Epithelial cell of proximal tubule (primary cell): ENCODE results near the gene CUX1. TPM values are rescaled to one million over a fixed set of nuclear protein-coding genes. Genes with fewer than 3 reads are reported as not detected.
"Not testable (repeated sequence)": the region's sequence is repeated elsewhere in the genome, so short reads cannot be mapped to it uniquely, and the experiment has no call there.

Experiments
- DNase-seq: peaks from one replicate; pipeline ENCODE4 v3.0.0-alpha.2; 2011; ENCODE audit warnings: low read depth
- H3K4me3 ChIP-seq: 2 replicates; pipeline ENCODE4 v1.5.1; 2011; ENCODE audit warnings: low read depth, mild to moderate bottlenecking, low read length
- CTCF ChIP-seq: conservative IDR thresholded peaks from 2 replicates; pipeline ENCODE4 v1.5.1; 2012; ENCODE audit warnings: low read depth, mild to moderate bottlenecking, low read length
- total RNA-seq: library from RNA; depleted of rRNA; stranded (reverse); fragments of >200 nt; gene quantifications from 2 replicates; pipeline ENCODE4 v1.2.3, GENCODE V29; 2015

Gene CUX1
- total RNA-seq, 1 donor from 2014 or later: 37.3 TPM

- no peak for DNase-seq
- H3K4me3 ChIP-seq: no peak overlapping the region
- no peak for TF ChIP-seq CTCF
Measured at GRCh38 chr7:101916041-101916800, 98.8 kb downstream of the CUX1 start.

GRCh38 chr7:101916876-101917275 lies 99.5 kb downstream of the CUX1 start:
- DNase-seq: no peak
- no peak for TF ChIP-seq CTCF
- no peak overlapping the region for H3K4me3 ChIP-seq

GRCh38 chr7:101917566-101917965 lies 100.1 kb downstream of the CUX1 start:
- DNase-seq: no peak
- no peak overlapping the region for H3K4me3 ChIP-seq
- no peak for TF ChIP-seq CTCF

- DNase-seq: no peak
- no peak for TF ChIP-seq CTCF
- no peak overlapping the region for H3K4me3 ChIP-seq
Measured at GRCh38 chr7:101918426-101918825, 101.0 kb downstream of the CUX1 start.

- no peak for TF ChIP-seq CTCF
- DNase-seq: no peak
- H3K4me3 ChIP-seq: no peak overlapping the region
Measured at GRCh38 chr7:101919363-101920115, 102.1 kb downstream of the CUX1 start.

- no peak overlapping the region for H3K4me3 ChIP-seq
- no peak for TF ChIP-seq CTCF
Measured at GRCh38 chr7:101921061-101921460, 103.6 kb downstream of the CUX1 start.

GRCh38 chr7:101921546-101922489 lies 104.4 kb downstream of the CUX1 start:
- not testable (repeated sequence) for H3K4me3 ChIP-seq, DNase-seq

More at GRCh38 chr7:101921061-101921460, 103.6 kb downstream of the CUX1 start:
- DNase-seq: no peak
